NCI-H187 (cell line): ENCODE measurements around the gene PDIA5.
"Not testable (repeated sequence)": the region's sequence is repeated elsewhere in the genome, so short reads cannot be mapped to it uniquely, and the experiment has no call there.

Experiments
- DNase-seq, 2 experiments: peaks; one replicate each; lab custom pipeline; 2025; lab: John Stamatoyannopoulos, UW

Gene PDIA5

DNA sequence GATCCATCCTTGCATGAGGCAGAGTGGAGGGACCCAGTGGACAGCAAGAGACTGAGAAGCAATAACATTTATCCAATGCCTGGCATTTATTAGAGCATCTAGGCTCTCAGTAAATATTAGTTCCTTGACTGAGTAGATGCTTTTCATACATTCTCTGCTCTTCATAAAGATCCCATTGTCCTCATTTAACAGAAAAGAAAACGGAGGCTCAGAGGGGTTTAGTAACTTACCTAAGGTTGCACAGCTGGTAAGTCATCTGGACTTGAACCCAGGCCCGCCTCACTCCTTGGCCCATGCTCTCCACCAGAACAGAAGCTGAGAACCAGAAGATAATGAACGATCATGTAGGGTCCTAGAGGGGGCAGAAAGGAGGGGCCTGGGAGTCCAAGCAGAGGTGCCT is 82.7 kb downstream of the PDIA5 start:
- no peak for DNase-seq

DNA sequence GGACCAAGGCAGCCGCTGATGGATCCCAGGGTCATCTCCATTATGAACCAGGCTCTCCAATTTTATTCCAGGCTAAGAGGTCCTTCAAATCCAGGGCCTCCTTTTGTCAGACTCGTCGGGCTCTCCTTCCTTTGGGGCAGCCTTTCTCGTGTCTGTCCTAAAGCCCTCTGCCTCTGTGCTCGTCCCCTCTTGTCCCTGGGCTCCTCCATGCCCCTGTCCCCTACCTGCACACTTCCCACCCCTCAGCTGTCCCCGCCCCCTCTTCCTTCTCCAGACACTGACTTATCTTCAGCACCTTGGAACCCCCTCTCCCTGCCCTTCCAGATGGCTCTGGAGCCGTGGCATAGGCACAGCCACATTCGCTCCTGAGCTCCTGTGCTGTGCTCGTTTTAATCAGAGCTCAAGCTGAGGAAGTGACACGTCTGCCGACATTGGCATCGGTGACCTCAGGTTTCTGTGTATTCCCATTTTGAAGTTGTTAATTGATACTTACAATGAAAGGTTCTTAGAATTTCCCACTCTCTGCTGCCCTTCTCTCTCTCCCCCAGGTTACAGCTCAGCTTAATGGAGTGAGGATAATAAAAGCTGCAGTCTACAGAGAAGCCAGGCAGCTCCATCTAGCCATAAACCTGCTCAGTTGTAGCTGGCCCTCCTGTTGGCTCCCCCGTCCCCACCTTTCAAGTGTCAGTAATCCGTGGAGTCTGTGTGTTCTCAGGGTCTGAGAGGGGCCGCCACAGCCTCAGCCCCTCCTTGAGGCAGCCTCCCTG is 83.8 kb downstream of the PDIA5 start:
- no peak for DNase-seq

DNA sequence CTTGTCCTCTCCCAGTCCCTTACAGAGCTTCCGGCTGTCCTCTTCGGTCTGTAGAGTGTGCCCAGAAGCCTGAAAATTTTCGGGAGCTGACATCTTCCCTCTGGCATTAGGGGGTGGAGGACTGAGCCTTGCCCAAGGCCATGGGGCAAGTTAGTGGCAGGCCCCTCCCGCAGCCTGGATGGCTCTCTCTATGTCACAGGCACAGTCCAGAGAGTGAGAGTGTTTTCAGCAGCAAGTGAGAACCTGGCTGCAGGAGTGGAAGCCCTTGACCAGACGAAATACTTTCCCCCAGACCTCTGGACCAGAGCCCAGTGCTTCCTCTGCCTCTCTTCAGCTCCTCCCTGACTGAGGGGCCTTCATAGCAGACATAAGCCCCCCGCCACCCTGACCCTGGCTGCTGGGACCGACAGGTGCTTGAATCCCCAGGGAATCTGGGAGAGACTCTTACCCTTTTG is 84.5 kb downstream of the PDIA5 start:
- no peak for DNase-seq

DNA sequence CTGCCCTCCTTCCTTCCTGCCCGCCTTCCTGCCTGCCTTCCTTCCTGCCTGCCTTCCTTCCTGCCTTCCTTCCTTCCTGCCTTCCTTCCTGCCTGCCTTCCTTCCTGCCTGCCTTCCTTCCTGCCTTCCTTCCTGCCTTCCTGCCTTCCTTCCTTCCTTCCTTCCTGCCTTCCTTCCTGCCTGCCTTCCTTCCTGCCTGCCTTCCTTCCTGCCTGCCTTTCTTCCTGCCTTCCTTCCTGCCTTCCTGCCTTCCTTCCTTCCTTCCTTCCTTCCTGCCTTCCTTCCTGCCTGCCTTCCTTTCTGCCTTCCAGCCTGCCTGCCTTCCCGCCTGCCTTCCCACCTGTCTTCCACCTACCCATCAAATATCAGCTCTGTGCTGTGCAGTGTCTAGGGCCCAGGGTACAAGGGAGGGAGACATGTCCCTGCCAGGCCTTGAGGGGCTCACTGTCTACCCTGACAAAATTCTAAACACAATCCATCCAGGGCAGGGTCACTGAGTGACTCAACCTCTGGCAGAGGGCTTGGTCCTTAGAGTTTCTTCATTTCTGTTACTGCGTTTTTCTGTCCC is 85.1 kb downstream of the PDIA5 start:
- not testable (repeated sequence) for DNase-seq

DNA sequence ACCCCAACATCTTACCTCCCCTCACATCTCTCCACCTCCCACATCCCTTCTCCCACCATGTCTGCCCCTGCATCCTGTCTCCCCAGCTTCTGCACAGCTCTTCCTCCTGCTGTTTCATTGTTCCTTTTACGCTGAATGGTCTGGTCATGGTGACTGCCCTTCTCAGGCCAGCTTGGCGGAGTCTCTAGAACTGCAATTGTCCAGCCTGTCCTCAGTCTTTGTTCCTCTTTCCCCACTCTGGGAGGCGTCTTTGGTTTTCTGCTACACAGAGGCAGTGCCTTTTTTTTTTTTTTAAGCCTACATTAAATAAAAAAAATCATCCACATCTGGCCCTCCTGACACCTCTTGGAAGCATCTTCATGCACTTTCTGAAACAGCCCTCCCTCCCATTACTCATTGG is 85.9 kb downstream of the PDIA5 start:
- DNase-seq, result no peak

DNA sequence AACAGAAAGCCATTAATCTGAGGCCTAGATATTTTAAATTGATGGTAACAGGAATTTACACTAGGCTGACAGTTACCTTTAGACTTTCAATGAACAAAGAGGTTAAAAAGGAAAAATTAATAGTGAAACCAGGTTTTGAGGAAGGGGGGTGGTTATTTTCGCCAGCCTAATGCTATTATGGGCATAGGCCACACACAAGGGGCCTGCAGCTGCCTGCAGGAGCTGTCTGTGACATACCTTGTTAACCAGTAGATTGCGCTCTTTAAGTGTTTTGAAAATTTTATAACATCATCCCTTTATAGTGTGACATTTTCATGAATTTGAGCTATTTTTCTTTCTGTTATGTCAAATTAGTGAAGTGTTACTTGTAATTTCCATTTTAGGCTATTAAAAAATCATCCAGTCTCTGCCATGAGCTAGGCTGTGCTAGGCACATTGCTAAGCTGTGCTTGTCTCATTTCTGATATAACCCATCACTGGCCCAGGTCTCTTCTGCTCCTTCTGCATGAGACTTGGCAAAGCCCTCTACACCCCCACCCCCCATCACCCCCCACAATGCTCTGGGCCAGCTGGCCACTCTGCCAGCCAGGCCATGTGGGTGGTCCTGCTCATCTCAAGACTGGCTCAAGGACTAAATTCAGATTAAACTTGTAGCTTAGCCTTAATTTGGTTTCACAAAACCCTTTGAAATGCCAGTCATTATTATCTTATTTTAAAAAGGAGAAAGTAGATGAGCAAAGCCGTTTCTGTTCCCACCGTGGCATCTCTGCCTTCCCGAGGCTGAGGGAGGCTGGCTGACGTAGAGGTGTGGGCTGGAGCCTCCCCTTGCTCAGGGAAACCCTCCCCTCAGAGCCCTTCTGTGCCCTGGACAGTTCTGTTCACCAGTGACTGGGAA is 86.5 kb downstream of the PDIA5 start:
- no peak for DNase-seq

DNA sequence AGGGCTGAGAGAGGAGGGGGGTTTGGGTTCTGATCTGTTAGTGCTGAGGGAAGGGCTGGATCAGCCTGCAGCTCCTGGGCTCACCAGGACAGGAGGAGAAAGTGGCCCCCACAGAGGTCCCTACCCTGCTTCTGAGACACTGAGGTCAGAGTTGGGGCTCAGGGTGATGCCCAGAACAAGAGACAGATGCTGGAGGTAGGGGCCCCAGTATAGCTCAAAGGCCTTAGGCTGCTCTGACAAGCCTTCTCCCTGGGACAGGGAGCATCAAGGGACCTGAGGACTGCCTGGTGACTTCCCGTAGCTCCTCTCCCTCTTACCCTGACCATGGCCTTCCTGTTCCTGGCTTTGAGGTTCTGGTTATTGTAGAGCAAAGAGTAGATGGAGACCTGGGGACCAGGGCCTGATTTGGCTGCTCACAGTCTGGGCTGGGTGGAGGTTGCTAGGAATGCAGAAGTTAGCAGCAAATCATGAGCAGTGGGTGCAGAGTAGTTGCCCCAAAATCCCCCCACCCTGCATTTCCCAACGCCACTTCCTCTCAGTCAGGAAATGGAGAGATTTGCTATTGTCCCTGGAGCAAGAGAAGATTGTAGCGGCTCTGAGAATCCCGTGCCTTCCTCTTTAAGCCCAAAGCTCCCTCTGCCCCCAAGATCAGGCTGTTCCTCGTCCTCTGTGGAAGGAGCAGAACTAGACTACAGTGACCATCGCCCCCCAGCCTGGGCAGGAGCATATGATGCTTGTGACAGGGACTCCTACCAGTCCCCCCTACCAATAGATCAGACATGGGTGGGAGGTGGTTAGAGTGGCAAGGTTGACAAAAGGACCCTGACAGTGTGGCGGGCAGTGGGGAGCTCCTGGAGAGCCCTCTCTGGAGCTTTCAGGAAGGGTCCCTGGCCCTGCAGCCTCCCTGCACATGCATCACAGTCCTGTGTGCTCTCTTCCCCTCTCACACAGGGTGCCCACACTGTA is 87.5 kb downstream of the PDIA5 start:
- no peak for DNase-seq

DNA sequence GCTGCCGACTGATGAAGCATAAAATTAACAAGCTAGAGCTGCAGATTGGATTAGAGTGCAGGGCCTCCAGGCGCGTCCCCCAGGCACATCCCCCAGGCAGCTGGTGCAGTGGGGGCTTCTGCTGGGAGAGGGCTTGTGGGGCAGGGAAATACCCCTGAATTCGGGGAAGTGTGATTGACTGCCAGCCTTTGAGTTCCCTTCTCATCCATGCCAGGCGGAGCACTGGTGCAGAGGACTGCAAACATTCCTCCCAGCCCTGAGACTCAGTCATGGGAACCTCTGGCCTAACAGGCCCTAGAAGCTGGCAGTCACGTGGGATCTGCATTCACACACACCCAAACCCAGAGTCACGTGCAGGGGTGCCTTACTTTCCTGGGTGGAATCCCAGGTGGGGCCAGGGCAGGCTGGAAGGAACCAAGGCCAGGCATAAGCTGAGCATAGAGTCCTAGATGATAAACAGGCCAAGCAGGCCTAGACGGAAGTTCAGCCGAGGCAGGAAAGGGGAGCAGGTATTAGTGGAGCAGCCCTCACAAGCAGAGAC is 88.7 kb downstream of the PDIA5 start:
- DNase-seq, result no peak

DNA sequence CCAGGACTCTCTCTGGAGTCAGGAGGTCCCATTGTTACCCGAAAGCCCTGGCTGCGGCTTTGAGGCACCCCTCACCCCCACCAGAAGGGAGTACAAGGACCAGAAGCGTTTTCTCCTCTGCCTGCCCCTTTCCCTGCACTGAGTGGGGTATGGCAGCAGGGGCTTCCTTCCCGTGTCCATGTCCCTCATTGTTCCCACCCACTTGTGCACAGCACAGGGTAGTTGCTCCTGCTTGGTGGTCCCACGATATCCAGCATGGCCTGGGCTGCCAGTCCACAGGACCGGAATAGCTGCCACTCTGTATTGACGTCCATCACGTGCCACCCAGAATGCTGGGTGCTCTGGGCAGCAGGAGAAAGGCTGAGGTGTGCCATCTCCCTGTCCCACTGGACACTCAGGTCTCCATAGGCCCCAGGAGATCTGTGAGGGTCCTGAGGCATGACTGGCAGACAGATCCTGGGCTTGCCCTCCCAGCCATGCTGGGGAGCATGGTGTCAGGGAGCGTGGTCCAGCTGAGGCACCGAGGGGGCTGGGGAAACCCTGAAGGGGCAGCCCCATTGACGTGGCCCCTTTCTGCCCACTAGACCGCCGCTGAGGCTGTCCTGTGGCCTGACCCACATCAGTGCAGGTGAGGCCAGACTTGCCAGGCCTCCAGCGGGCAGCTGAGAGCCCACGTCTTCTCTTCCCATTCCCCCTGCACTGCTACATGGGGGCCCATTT is 89.6 kb downstream of the PDIA5 start:
- DNase-seq, result no peak

DNA sequence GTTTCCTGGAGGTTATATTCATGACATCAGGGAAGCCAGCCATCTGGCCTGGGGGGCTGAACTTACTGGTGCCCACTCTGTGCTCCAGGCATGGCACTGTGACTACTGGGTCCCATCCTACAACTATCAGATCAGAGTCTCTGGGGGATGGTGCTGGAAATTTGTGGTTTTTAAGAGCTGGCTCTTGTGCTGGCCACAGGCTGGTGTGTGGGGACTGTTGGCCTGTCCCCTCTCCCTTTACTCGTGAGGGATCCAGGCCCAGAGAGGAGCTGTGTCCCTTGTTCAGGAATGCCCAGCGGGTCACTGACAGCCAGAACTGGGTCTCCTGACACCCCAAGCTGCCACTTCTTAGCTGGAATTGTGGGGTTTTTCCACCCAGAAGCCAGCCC is 90.4 kb downstream of the PDIA5 start:
- DNase-seq, result no peak

DNA sequence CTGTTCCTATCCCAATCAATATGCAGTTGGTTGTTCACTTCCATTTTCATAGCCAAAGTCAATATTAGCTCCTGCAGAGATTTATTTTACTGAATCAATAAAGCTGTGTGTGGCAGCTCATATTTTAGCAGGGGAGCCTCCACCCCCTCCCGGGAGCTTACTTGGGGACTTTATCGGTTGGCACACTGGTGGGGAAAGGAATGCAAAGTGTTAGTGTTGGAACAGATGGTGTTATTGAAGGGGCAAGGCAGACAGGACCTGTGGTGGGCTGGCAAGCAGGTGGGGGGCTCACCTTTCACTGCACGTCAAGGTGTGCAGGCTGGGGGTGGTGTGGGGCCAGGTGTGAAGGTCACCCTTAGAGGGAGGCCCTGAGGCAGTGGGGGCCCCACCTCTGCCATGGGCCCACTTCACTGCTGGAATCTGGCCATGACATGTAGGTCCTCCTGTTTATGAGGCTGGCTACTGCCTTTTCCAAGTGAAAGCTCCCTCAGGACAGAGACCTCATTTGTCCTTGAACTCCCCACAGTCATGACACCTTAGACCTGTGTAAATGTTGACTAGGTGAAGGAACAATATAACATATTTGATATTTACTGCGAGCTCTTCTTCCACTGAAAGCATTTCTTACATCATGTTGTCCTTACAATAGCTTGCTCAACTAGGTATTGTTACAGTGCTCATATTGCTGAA is 90.9 kb downstream of the PDIA5 start:
- DNase-seq, result no peak

DNA sequence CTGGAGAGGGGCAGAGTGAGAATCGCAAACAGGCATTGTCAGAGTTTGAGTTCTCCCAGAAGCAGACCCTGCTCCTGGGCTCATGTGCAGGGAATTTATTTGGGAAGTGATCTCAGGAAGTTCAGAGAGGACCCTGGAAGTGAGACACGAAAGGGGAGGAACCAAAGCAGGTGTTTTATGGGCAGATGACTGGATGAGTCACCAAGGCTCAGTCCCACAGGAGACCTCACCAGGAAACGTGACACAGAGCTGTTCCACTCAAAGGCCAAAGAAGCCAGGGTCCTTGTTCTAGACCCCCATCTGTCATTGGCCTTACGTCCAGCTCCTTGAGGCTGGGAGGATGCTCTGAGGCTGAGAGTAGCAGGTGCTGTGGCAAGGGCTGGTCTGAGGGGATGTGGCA is 91.5 kb downstream of the PDIA5 start:
- DNase-seq, result no peak

DNA sequence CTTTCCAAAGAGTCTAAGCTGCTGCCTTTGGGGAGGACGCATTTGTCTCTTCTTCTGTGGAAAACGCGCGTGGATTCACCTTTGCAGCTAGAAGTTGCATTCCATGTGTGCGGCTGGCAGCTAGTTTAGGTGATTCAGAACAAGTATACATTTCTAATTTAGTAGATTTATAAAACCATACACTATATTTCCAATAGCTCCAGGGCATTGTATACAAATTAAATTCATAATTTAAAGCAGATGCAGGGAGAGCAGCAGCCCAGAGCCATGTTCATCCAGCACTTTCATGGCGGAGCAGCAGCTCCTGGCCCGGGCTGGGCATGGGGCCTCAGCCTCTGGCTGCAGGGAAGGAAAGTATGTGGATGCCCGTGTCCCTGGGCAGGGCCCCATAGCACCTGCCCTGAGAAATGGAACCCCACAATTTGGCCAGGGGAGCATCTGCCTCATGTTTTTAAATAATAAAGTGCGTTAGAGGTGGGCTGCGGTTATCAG is 92.1 kb downstream of the PDIA5 start:
- no peak for DNase-seq

DNA sequence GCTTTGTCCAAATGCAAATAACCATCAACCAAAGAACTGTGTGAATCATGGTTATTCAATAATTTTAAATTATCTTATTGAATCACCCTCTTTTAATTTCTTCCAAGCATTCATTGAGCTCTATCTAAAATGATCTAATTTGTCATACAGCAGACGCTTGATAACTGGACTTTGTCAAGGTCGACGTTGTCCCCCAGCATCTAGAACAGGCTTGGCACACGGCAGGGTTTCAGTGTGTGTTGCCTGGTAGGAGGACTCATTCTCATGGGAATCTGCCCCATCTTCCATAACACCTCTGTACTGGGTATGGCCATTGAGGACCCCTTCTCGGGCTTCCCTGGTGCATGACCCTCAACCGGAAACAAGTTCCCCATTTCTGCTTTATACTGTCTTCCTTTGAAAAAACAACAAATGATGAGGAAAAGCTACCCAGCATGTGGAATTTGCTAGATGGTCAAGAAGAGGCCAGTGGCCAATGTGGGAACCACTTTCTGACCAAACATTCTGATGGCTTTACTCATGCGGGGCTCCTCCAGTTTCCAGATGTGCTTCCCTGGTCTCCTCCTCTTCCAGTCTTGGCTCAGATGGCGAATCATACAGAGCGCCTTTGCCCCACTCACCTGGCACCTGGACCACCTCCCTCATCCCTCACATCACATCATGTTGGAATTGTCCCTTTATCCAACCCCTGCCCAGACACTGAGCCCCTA is 93.3 kb downstream of the PDIA5 start:
- no peak for DNase-seq

DNA sequence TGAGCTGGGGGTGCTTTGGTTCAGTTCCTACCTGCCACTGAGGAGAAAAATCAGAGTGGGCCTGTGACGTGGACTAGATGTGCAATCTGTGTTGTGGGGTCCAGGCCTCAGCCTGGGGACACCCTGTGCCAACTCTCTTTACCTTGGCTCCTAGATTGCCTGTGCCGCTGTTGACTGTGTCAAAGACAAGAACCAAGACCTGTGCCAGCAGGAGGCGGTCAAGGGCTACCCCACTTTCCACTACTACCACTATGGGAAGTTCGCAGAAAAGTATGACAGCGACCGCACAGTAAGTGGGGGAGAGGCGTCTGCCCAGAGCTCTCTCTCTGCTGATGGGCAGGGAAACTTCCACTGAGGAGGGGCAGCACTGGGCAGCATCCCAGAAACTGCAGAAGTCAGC is 94.3 kb downstream of the PDIA5 start:
- no peak for DNase-seq

DNA sequence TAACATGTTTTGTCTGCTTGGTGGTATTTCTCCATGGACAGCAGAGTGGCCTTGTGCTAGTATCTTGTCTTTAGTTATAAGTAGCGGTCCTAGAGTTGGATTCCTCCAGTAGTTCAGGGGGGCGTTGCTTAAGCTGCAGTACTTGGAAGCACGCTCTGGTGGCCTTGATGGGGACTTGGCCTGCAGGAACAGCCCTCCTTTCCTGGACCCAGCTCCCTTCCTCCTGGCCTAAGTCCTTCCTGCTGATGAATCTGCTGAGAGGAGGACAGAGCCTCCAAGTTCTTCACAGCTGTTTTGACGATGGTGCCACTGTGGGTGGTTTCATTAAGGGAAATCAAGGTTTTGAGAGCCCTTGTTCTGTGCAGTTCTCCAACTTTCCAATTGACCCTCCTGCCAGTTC is 96.3 kb downstream of the PDIA5 start:
- DNase-seq, result no peak

DNA sequence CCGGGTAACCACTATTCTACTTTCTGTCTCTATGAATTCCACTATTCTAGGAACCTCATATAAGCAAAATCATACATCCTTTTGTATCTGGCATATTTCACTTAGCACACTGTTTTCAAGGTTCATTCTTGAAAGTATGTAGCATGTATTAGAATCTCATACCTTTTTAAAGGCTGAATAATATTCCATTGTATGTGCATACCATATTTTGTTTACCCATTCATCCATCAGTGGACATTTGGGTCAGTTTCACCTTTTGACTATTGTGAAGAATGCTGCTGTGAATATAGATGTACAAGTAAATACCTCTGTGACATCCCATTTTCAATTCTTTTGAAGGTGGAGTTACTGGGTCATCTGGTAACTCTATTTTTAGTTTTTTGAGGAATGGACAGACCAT is 98.3 kb downstream of the PDIA5 start:
- no peak for DNase-seq

DNA sequence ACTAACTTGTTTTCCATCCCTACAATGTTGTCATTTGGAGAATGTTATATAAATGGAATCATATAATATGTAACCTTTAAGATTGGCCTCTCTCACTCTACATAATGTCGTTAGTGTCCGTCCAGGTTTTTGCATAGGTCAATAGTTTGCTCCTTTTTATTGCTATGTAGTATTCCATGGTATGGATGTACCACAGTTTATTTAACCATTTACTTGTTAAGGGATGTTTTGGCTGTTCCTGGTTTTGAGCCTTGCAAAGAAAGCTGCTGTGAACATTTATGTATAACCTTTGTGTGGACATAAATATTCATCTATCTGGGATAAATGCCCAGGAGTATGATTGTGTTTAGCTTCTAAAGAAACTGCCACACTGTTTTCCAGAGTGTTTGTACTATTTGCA is 100.9 kb downstream of the PDIA5 start:
- DNase-seq, result no peak

DNA sequence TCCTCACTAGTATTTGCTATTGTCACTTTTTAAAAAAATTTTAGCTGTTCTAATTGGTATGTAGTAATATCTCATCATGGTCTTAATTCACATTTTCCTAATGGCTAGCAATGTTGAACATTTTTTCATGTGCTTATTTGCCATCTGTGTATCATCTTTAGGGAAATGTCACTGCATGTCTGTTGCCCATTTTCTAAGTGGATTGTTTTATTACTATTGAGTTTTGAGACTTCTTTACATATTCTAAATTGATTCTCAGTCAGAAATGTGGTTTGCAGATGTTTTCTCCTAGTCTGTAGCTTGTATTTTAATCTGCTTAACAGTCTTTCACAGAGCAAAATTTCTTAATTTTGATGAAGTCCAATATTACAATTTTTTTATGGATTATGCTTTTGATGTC is 101.3 kb downstream of the PDIA5 start:
- DNase-seq, result no peak
